ENCODE results near the gene AP2M1.

The AP2M1 gene

DNA sequence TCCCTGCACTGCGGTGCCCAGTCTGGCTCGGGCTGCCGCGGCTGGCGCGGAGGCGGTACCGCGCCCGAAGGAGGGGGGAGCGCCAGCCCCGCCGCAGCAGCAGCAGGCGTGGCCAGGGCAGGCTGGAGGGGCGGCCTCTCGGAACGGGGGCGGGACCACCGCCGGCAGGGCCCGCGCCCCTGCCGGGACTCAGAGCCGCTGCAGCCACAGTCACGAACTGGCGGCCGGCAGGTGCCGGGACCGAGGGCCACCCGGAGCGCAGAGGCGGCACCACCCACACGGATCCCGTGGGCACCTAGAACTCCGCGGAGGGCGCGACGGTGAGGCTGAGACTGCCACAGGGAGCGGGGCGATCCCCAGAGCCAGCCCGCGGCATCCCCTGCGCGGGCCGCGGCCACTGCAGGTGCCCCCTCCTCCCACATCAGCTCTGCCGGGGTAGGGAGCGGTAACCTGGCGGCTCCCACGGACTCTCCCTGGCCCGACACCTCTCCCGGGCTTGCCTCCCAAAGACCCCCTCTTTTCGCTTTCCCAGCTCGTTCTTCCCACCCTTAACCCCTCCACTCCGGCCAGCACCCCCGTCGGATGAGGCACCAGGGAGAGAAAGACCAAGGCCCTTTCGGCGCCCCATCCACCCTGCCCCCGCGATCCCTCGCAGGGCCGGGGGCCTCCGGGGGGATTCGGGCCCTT is 54.9 kb downstream of the AP2M1 start, which contains the start of gene VWA5B2:
Gene VWA5B2, plus strand, starts transcription at position 192 of the 687 bp plus-strand sequence. CDS start 944 bp downstream, outside the sequence.
- no peak for DNase-seq

DNA sequence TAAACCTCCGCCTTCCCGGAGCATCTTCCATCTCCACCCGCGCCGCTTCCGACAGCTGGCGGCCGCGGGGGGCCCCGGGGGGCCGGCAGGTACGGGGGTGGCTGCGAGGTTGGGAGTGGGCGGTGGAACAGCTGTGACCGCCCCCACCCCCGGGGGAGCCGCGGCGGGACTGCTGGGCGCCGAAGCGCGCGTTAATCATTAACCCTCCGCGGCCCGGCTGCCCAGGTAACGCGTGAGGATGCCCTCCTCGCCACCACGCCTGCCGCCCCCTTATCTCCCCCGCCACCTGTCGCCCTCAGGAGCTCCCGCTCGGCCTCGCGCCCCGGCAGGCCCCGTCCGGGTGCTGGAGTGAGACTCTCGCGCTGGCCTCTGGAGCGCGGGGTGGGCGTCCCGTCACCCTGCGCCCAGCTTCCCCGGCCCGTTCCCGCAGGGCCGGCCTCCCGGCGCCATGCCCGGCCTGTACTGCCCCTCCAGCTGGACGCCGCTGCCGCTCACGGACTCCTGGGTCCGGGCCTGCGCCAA is 55.5 kb downstream of the AP2M1 start:
- no peak for DNase-seq

DNA sequence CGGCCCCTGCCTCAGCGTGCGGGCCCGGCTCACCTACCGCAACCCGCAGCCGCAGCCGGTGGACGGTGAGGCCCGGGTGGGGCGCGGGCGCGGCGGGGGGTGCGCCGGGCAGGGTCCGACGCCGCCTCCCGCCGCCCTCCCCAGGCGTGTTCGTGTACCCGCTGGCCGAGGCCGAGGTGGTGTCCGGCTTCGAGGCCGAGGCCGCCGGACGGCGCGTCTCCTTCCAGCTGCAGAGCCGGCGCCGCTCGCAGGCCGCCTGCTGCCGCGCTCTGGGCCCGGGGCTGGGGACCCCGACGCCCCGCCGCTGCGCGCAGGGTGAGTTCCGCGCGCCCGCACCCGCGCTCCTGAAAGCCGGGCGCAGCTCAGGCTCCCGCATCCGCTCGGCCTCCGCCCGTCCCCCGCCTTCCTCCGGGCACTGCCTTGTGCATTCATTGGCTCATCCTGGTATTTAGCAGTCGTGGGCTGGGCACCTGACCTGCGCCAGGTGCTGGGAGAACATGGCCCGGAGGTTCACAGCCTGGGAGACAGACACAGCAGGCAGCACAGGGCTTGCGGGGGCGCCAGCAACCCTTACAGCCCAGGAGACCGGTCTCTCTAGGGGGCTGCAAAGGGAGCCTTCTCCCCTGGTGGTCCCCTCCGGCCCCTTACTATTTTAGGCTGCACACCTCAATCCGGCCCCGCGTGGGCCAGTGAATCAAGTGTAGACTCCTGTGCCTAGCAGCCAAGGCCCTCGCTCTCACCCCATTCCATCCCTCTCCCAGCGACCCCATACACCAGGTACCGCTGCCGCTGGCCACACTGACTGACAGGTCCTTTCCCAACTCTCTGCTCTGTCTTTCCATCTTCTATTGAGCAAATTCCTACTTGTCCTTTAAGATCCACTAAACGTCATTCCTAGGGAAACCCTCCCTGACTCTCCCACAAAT is 56.2 kb downstream of the AP2M1 start:
- no peak for DNase-seq

DNA sequence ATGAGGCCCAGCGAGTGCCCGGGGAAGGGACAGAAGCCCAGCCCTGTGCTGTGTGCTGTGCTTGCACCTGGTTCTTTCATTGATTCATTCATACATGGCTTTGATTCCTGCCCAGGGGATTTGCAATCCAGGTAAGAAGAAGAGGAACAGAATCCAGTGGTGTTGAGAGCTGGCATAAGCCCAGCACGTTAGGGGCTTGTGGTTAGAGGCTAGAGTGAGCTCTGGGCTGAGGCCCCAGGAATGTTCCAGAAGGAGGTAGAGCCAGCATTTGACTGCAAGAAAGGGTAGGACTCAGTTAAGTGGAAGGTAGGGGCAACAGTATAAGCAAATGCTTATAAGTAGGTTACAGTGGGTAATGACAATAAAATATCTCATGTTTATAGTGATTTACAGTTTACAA is 57.0 kb downstream of the AP2M1 start:
- no peak for DNase-seq

DNA sequence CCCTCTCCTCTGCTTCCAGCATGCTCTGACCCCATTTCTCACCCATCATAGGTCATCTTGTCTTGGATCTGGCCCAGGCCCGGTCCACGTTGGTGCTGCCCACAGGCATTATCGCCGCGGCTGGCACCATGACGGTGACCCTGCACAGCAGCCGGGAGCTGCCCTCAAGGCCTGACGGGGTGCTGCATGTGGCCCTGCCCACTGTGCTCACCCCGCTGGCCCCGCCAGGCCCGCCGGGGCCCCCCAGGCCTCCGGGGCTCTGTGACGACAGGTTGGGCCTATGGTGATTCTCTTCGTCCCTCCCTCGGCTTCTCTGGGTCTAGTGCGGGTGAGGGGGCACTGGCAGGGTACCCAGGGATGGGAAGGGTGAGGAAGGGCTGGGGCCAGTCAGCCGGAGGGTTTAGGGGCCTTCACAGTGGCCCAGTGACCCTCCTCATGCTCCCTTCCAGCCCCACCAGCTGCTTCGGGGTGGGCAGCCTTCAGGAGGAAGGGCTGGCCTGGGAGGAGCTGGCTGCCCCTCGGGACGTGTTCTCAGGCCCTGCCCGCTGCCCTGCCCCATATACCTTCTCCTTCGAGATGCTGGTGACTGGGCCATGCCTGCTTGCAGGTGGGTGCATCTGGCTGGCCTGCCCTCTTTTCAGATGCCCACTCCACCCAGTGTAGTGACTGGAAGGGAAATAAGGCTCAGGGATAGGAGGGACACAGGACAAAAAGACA is 58.6 kb downstream of the AP2M1 start:
- no peak for DNase-seq
